PC-9 (cell line): Measurements from ENCODE around the gene NSUN6. TPM values are rescaled to one million over a fixed set of nuclear protein-coding genes. Genes with fewer than 3 reads are reported as not detected.

Experiments used
- BruUV-seq: library from RNA; stranded (reverse); fragments of 400-500 nt; replicated peaks from 2 replicates; lab custom pipeline; 2021; lab: Mats Ljungman, UMichigan
- CTCF ChIA-PET: fragments of 300-600 bp; sonication (Branson Sonifier 250); formaldehyde crosslinking; loops from one replicate; lab custom pipeline; 2022; ENCODE audit warnings: antibody characterized with exemption; lab: Charles Lee
- POLR2A ChIA-PET: fragments of 300-600 bp; sonication (Branson Sonifier 250); formaldehyde crosslinking; loops from one replicate; lab custom pipeline; 2022; ENCODE audit warnings: antibody characterized with exemption; ENCODE audit not compliant: unreplicated experiment; lab: Charles Lee
- DNase-seq, 2 experiments: peaks; one replicate each; pipeline versions ENCODE4 v3.0.0 to v3.0.0-alpha.2; 2015 to 2022; ENCODE audit warnings: mixed read lengths in 1 of 2
- H2AFZ ChIP-seq: fragments of 200-600 bp; sonication (generic); 2 replicates; pipeline ENCODE4 v1.8.1; 2017; ENCODE audit warnings: antibody characterized with exemption
- H3F3A ChIP-seq: fragments of 200-600 bp; sonication (generic); 2 replicates; pipeline ENCODE4 v1.8.1; 2017; ENCODE audit warnings: antibody characterized with exemption, mild to moderate bottlenecking, low read depth; ENCODE audit not compliant: insufficient read depth
- H3K27ac ChIP-seq: fragments of 200-600 bp; sonication (generic); 2 replicates; pipeline ENCODE4 v1.6.1; 2016; ENCODE audit warnings: mixed run types
- H3K27me3 ChIP-seq: fragments of 200-600 bp; sonication (generic); 2 replicates; pipeline ENCODE4 v1.6.1; 2016; ENCODE audit warnings: low read depth, mixed run types; ENCODE audit not compliant: insufficient read depth
- H3K36me3 ChIP-seq: fragments of 200-600 bp; sonication (generic); 2 replicates; pipeline ENCODE4 v1.6.1; 2016; ENCODE audit warnings: low read depth, mixed run types
- H3K4me1 ChIP-seq: fragments of 200-600 bp; sonication (generic); replicated peaks from 2 replicates; pipeline ENCODE4 v1.6.1; 2016; ENCODE audit warnings: mixed run types; ENCODE audit not compliant: insufficient read depth
- H3K4me2 ChIP-seq: fragments of 200-600 bp; sonication (generic); 2 replicates; pipeline ENCODE4 v1.6.1; 2017; ENCODE audit warnings: mixed run types
- H3K4me3 ChIP-seq: fragments of 200-600 bp; sonication (generic); 2 replicates; pipeline ENCODE4 v1.6.1; 2016; ENCODE audit warnings: mixed run types
- H3K79me2 ChIP-seq: fragments of 200-600 bp; sonication (generic); 2 replicates; pipeline ENCODE4 v1.6.1; 2017; ENCODE audit warnings: low read depth, mixed run types
- H3K9me2 ChIP-seq: fragments of 200-600 bp; sonication (generic); 2 replicates; pipeline ENCODE4 v1.8.1; 2017; ENCODE audit warnings: mild to moderate bottlenecking; ENCODE audit not compliant: insufficient read depth
- H3K9me3 ChIP-seq: fragments of 200-600 bp; sonication (generic); 2 replicates; pipeline ENCODE4 v1.8.1; 2016; ENCODE audit warnings: low read depth; ENCODE audit not compliant: insufficient read depth
- H4K20me1 ChIP-seq: fragments of 200-600 bp; sonication (generic); 2 replicates; pipeline ENCODE4 v1.8.1; 2017; ENCODE audit not compliant: insufficient read depth
- CTCF ChIP-seq: fragments of 200-600 bp; sonication (generic); conservative IDR thresholded peaks from 2 replicates; pipeline ENCODE4 v1.6.1; 2017; ENCODE audit warnings: mixed run types, antibody characterized with exemption, mild to moderate bottlenecking, moderate library complexity
- EZH2 ChIP-seq: fragments of 200-600 bp; sonication (generic); IDR thresholded peaks from 2 replicates; pipeline ENCODE4 v1.8.0; 2017; ENCODE audit warnings: antibody characterized with exemption, low read depth
- intact Hi-C: fragments of 100-400 bp; cut with micrococcal nuclease; formaldehyde crosslinking; loops from one replicate; pipeline ENCODE4 v1.10.0; 2022; ENCODE audit not compliant: unreplicated experiment
- total RNA-seq: library from RNA; stranded (reverse); gene quantifications from 2 replicates; pipeline ENCODE4 v1.2.3, GENCODE V29; 2021

Gene NSUN6
- total RNA-seq, 1 experiment from 2014 or later, result 11.9 TPM

- Histone ChIP-seq H3K4me1 (no peaks in the 10 kb centered on the region), H4K20me1 (no peaks in the 10 kb centered on the region), H3K4me3 (no peak overlapping the region), H3K9me3 (no peaks in the 10 kb centered on the region), H3K27me3 (no peaks in the 10 kb centered on the region), H3F3A (no peaks in the 10 kb centered on the region), H3K4me2 (no peak overlapping the region), H3K79me2 (no peaks in the 10 kb centered on the region), H3K9me2 (no peaks in the 10 kb centered on the region), H2AFZ (no peak overlapping the region), H3K27ac (no peak overlapping the region), H3K36me3 (no peaks in the 10 kb centered on the region)
- intact Hi-C loops, result no loop called here
- TF ChIP-seq EZH2 (no peak), CTCF (no peak)
- BruUV-seq, result no TSS peak
- ChIA-PET POLR2A (no interaction called here), CTCF (no interaction called here)
- DNase-seq, result no peak
Measured at GRCh38 chr10:18514537-18514936, 136.8 kb downstream of the NSUN6 start.

- Histone ChIP-seq H3K9me3 (no peaks in the 10 kb centered on the region), H3K4me3 (no peak overlapping the region), H3F3A (no peaks in the 10 kb centered on the region), H3K79me2 (no peaks in the 10 kb centered on the region), H3K36me3 (no peaks in the 10 kb centered on the region), H3K27me3 (no peaks in the 10 kb centered on the region), H3K27ac (no peak overlapping the region), H4K20me1 (no peaks in the 10 kb centered on the region), H2AFZ (no peak overlapping the region), H3K4me2 (no peak overlapping the region), H3K9me2 (no peaks in the 10 kb centered on the region), H3K4me1 (no peaks in the 10 kb centered on the region)
- no TSS peak for BruUV-seq
- TF ChIP-seq EZH2 (no peak), CTCF (no peak)
- ChIA-PET POLR2A (no interaction called here), CTCF (no interaction called here)
- intact Hi-C loops, result no loop called here
- no peak for DNase-seq
Measured at GRCh38 chr10:18508587-18508986, 142.8 kb downstream of the NSUN6 start.

- no peak for DNase-seq
- H3K4me2 ChIP-seq, result no peak overlapping the region
- no peak overlapping the region for H2AFZ ChIP-seq
- no peaks in the 10 kb centered on the region for H3K36me3 ChIP-seq
- no TSS peak for BruUV-seq
- no peak overlapping the region for H3K27ac ChIP-seq
- H3K4me3 ChIP-seq, result no peak overlapping the region
- ChIA-PET POLR2A (no interaction called here), CTCF (no interaction called here)
- H3K27me3 ChIP-seq, result no peaks in the 10 kb centered on the region; the same call in 1 of the 2 replicates
- H3K79me2 ChIP-seq, result no peaks in the 10 kb centered on the region
- no peak for TF ChIP-seq EZH2
- no peak for TF ChIP-seq CTCF
- no peaks in the 10 kb centered on the region for H4K20me1 ChIP-seq
- intact Hi-C loops, result no loop called here
- H3K9me3 ChIP-seq, result no peaks in the 10 kb centered on the region
- H3F3A ChIP-seq, result no peaks in the 10 kb centered on the region
- no peaks in the 10 kb centered on the region for H3K9me2 ChIP-seq
- no peaks in the 10 kb centered on the region for H3K4me1 ChIP-seq
Measured at GRCh38 chr10:18505456-18506118, 145.8 kb downstream of the NSUN6 start.
